ENCODE measurements around the gene LRRC32. TPM values are rescaled to one million over a fixed set of nuclear protein-coding genes. Genes with fewer than 3 reads are reported as not detected.
A peak's percentile ranks its signal among the peaks of the same experiment; 100 is the strongest.

LRRC32 gene
- total RNA-seq, result 100 to 1,000 TPM in 1 of 6 donors, 10 to 100 TPM in 5; 41.3 to 118 (median 60.3) TPM

- Histone ChIP-seq H3K27me3 (peaks cover 0 to 8% (median 4%) of the 10 kb centered on the region in 4 donors), H3K27ac (peak within 1 kb of the TSS; percentile 82 to 91 (median 86)), H3K4me1 (peaks cover 27 to 46% (median 35%) of the 10 kb centered on the region in 4 donors), H3K36me3 (peaks cover 0 to 1% (median 0%) of the 10 kb centered on the region in 4 donors), H3K4me3 (peak within 1 kb of the TSS; percentile 53 to 62 (median 60)), H3K9me3 (no peaks in the 10 kb centered on the region)
- WGBS, 2 donors, result 0 to 1% methylated on average over 11 to 28 of the region's 82 CpGs
- DNase-seq, result peak; percentile 56 to 92
- peak; percentile 53 to 55 for ATAC-seq (ENCODE audit: low FRiP score in 2 of 2)
- TF ChIP-seq, protein P1, sequence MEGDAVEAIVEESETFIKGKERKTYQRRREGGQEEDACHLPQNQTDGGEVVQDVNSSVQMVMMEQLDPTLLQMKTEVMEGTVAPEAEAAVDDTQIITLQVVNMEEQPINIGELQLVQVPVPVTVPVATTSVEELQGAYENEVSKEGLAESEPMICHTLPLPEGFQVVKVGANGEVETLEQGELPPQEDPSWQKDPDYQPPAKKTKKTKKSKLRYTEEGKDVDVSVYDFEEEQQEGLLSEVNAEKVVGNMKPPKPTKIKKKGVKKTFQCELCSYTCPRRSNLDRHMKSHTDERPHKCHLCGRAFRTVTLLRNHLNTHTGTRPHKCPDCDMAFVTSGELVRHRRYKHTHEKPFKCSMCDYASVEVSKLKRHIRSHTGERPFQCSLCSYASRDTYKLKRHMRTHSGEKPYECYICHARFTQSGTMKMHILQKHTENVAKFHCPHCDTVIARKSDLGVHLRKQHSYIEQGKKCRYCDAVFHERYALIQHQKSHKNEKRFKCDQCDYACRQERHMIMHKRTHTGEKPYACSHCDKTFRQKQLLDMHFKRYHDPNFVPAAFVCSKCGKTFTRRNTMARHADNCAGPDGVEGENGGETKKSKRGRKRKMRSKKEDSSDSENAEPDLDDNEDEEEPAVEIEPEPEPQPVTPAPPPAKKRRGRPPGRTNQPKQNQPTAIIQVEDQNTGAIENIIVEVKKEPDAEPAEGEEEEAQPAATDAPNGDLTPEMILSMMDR (IDR thresholded peaks at IDR 0.05), result peak in 2 of 6 experiments; percentile 11 to 14
- peak; percentile 68 to 89 for TF ChIP-seq POLR2AphosphoS5 (IDR thresholded peaks at IDR 0.05)
- peak in 1 of 4 donors; percentile 52 for TF ChIP-seq POLR2A (IDR thresholded peaks at IDR 0.05)
- TF ChIP-seq EP300 (IDR thresholded peaks at IDR 0.05), result peak in 3 of 4 donors; percentile 46 to 83 (median 81)
Measured at GRCh38 chr11:76670485-76671236, at the start of gene LRRC32. Gene LRRC32 (minus strand): TSS chr11:76670747. CDS start chr11:76665954, 4,793 bp downstream.

DNA sequence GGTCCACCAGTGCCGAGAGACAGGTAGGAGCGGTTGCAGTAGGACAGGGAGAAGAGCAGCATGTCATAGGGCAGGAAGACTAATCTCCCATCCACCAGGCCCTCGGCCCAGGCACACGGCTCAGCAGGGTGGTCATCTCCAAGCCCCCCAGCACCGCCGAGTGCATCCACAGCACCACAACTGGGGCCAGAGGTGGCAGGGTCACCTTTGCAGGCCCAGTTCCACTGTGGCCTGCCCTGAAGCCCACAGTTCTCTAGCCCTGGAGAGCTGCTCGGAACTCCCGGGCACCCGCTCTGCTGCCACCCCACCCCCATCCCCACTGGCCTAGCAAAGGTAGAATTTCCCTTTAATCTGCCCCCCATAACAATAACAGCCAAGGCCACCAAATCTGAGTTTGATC lies 49.1 kb upstream of the LRRC32 start:
- Histone ChIP-seq H3K9me3 (no peaks in the 10 kb centered on the region), H3K27ac (no peak overlapping the region), H3K27me3 (peaks cover 0 to 4% (median 0%) of the 10 kb centered on the region in 4 donors), H3K4me1 (peaks cover 3 to 9% (median 6%) of the 10 kb centered on the region in 4 donors), H3K4me3 (no peak overlapping the region), H3K36me3 (no peaks in the 10 kb centered on the region)
- WGBS, 2 donors, result 97 to 100% methylated on average over 7 to 9 of the region's 9 CpGs
- no peak for TF ChIP-seq POLR2A (IDR thresholded peaks at IDR 0.05)
- TF ChIP-seq EP300 (IDR thresholded peaks at IDR 0.05), result no peak
- TF ChIP-seq, protein P1 (IDR thresholded peaks at IDR 0.05), result no peak
- TF ChIP-seq POLR2AphosphoS5 (IDR thresholded peaks at IDR 0.05), result no peak
- no peak for ATAC-seq (ENCODE audit: low FRiP score in 2 of 2)
- DNase-seq, result no peak

DNA sequence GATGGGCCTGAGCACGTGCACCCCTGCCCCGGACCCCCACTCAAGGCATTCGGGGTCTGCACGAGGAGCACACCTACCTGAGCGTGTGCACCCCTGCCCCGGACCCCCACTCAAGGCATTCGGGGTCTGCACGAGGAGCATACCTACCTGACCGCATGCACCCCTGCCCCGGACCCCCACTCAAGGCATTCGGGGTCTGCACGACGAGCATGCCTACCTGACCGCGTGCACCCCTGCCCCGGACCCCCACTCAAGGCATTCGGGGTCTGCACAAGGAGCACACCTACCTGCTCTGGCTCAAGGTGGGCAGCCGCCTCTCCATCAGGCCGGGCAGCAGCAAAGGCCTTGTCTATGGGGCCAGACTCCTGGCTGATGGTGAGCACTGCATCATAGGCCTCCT lies 48.7 kb upstream of the LRRC32 start:
- H3K4me3 ChIP-seq, result no peak overlapping the region
- no peaks in the 10 kb centered on the region for H3K9me3 ChIP-seq
- no peak for DNase-seq
- no peak for TF ChIP-seq POLR2AphosphoS5 (IDR thresholded peaks at IDR 0.05)
- TF ChIP-seq EP300 (IDR thresholded peaks at IDR 0.05), result no peak
- TF ChIP-seq, protein P1 (IDR thresholded peaks at IDR 0.05), result no peak
- no peak for TF ChIP-seq POLR2A (IDR thresholded peaks at IDR 0.05)
- H3K27ac ChIP-seq, result no peak overlapping the region
- 84 to 98% methylated on average over 7 to 19 of the region's 19 CpGs for WGBS, 2 donors
- no peak for ATAC-seq (ENCODE audit: low FRiP score in 2 of 2)
- H3K27me3 ChIP-seq, result peaks cover 0 to 4% (median 0%) of the 10 kb centered on the region in 4 donors
- H3K4me1 ChIP-seq, result peaks cover 3 to 9% (median 6%) of the 10 kb centered on the region in 4 donors
- H3K36me3 ChIP-seq, result no peaks in the 10 kb centered on the region

GRCh38 chr11:76717816-76718215 lies 47.3 kb upstream of the LRRC32 start:
- Histone ChIP-seq H3K9me3 (no peaks in the 10 kb centered on the region), H3K27me3 (peaks cover 0 to 4% (median 0%) of the 10 kb centered on the region in 4 donors), H3K4me1 (peaks cover 3 to 9% (median 6%) of the 10 kb centered on the region in 4 donors), H3K4me3 (no peak overlapping the region), H3K36me3 (no peaks in the 10 kb centered on the region), H3K27ac (no peak overlapping the region)
- 81 to 90% methylated on average over 5 of the region's 5 CpGs for WGBS, 2 donors
- TF ChIP-seq EP300 (IDR thresholded peaks at IDR 0.05) (no peak), POLR2AphosphoS5 (IDR thresholded peaks at IDR 0.05) (no peak), POLR2A (IDR thresholded peaks at IDR 0.05) (no peak)
- TF ChIP-seq, protein P1 (IDR thresholded peaks at IDR 0.05), result no peak
- ATAC-seq (ENCODE audit: low FRiP score in 2 of 2), result no peak
- no peak for DNase-seq
